ENCODE measurements around the gene FHIT.

DNA sequence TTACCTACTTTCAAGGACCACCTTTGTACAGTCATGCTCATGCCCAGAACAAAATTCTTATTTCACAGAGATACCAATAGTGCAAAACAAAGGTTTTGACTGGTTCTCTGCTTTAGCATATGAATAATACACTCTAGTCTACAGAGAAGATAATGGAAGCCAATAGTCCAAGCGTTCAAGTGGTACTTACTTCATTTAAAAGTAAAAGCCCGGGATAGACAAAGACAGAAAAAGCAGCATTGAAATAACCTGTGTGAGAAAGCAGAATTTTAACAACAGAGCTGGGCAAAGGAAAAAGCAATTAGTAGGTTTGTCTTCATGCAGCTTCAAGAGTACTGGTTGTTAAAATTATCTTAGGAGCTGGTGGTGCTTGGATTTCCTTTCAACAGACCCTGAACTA lies 848.3 kb downstream of the FHIT start:
- TF ChIP-seq MXI1 (IDR thresholded peaks at IDR 0.05; ENCODE audit: low read depth, low read length) (no peak), KLF5 (IDR thresholded peaks at IDR 0.05; ENCODE audit: partially characterized antibody) (no peak), EZH2 (IDR thresholded peaks at IDR 0.05; ENCODE audit: borderline replicate concordance, control insufficient read depth, low read depth, low read length) (no peak), ZZZ3 (IDR thresholded peaks at IDR 0.05; ENCODE audit: control insufficient read depth, insufficient read length, low read depth) (no peak), MYC (IDR thresholded peaks at IDR 0.05; ENCODE audit: insufficient read depth, insufficient read length, insufficient replicate concordance, low read length, severe bottlenecking) (no peak), YBX1 (IDR thresholded peaks at IDR 0.05) (no peak), POLR2AphosphoS5 (IDR thresholded peaks at IDR 0.05; ENCODE audit: low read length) (no peak), TAF1 (IDR thresholded peaks at IDR 0.05; ENCODE audit: borderline replicate concordance, low read depth, low read length) (no peak)
- TF ChIP-seq, protein P1, sequence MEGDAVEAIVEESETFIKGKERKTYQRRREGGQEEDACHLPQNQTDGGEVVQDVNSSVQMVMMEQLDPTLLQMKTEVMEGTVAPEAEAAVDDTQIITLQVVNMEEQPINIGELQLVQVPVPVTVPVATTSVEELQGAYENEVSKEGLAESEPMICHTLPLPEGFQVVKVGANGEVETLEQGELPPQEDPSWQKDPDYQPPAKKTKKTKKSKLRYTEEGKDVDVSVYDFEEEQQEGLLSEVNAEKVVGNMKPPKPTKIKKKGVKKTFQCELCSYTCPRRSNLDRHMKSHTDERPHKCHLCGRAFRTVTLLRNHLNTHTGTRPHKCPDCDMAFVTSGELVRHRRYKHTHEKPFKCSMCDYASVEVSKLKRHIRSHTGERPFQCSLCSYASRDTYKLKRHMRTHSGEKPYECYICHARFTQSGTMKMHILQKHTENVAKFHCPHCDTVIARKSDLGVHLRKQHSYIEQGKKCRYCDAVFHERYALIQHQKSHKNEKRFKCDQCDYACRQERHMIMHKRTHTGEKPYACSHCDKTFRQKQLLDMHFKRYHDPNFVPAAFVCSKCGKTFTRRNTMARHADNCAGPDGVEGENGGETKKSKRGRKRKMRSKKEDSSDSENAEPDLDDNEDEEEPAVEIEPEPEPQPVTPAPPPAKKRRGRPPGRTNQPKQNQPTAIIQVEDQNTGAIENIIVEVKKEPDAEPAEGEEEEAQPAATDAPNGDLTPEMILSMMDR (IDR thresholded peaks at IDR 0.05 in 2 of 3, conservative IDR thresholded peaks at IDR 0.05 in 1 of 3; ENCODE audit: control insufficient read depth in 2 of 3, extremely low read depth in 1 of 3, insufficient read depth in 1 of 3, low read depth in 3 of 3, low read length in 3 of 3): no peak
